CD4-positive, alpha-beta T cell treated with Interferon gamma for 1 hour (primary cell): ENCODE data around the gene UXT.
"Not testable (repeated sequence)": the region's sequence is repeated elsewhere in the genome, so short reads cannot be mapped to it uniquely, and the experiment has no call there.

Experiments used
- DNase-seq: peaks from one replicate; pipeline ENCODE4 v3.0.0-alpha.2; 2020

The UXT gene, protein sequence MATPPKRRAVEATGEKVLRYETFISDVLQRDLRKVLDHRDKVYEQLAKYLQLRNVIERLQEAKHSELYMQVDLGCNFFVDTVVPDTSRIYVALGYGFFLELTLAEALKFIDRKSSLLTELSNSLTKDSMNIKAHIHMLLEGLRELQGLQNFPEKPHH

DNA sequence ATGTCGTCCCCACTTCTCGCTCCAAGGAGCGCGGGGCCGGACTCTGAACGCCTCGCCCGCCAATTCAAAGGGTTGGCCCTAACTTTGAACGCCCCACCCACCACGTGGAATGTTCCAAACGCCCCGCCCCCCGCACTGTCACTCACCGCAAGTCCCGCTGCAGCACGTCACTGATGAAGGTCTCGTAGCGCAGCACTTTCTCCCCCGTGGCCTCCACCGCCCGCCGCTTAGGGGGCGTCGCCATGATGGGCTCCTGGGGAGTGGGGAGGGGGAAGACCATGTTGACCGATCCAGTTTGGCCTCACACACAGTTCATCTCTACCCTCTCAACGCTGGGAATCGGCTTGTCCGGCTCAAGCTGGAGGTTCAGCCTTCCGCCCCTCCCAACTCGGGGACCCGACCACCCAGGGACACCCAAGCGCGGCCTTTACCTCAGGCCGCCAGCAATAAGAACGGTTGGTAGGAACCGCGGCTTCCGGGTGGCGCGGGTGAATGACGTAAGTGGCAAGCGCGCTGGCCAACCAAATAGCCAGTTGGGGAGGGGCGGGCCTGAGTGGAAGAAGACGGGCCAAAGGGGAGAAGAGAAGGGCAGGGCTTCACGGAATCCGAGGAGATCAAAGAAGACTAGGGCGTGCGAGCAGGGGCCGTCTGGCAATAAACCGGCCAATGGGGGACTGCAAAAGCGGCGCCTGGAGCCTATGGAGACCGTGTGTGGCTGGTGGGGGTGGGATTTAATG, at the start of gene UXT:
TSS of gene UXT (minus strand) at position 497 of the 737 bp plus-strand sequence. CDS start at position 244, 253 bp downstream.
- DNase-seq, result peak; percentile 95

DNA sequence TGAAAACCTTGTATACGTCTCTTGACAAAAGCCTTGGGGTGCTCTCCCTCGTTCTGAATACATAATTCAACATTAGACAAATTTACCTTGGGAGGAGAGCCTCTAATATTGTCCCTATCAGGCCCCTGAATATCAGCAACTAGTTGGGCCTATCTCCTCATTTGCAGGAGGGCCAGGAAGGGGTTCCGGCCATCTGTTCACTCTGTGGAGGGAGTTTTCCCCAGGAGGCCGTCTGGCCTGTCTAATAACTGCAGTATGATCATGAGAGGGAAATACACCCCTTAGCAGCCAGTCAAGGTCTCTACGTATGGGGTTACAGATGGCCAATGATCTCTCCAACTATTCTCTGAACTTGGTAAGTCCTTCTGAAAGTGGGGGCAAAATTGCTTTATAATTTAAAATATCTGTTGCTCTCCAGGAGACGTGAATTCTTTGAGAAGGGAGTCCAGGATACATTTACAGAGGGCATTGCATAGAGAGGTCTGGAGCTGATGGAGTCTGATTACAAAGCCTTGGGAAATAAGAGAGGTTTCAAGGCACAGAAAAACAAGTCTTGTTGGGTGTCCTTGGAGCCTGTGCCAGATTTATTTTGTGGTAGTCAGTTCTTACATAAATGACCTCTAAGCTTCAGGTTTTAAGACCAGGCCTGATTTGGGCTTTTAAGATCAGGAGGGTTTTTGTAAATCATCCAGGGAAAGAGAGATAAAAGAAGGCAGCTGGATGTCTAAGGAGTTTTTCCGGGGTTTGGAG, 48.2 kb upstream of the UXT start:
- no peak for DNase-seq

DNA sequence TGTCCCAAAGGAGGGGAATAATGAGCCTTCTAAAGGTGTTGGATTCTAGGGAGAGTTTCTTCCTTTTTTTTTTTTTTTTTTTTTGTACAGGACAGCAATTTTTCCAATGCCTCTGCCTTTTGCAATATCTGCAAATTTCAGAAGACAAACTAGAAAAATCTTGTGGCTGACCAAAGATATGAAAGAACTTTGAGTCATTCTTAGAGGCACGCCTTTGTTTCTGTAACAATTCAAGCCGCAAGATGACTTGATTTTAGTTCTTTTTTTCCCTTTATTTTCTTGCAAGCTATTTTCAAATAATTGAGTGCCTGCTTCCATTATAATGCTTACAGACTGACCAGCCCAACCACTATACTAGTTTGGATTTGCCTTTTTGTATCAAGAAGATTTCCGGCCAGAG, 47.6 kb upstream of the UXT start:
- no peak for DNase-seq

DNA sequence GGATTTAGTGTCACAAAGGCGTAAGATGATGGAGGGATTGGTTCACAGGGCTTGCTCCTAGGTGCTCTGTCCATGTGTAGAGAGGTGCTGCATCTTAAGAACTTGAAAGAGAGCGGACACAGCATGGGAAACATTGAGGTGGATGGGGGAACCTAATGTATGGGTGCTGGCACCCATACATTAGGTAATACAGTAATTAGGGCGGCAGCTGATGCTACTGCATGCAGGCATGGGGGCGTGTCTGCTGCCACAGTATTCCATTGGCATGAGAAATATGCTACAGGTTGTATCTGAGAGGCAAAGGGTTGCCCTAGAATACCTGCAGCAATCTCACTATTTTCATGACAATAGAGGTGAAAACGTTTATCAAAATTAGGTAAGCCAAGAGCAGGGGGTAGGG, 45.8 kb upstream of the UXT start:
- no peak for DNase-seq

DNA sequence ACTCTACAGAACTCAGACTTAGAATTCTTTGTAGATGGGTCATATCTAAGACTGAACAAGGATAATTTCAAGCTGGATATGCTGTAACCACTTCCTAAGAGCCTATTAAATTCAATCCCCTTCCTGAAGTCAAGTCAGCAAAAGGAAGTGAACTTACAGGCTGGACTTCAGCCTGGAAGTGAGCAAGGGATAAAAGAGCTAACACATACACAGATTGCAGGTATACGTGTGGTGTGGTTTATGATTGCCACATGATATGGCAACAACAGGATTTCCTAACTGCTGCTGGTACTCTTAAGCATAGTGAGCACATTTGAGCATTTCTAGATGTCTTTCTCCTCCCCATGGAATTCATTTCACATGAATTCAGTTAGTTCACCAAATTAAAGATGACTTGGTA, 38.2 kb upstream of the UXT start:
- DNase-seq, result no peak

DNA sequence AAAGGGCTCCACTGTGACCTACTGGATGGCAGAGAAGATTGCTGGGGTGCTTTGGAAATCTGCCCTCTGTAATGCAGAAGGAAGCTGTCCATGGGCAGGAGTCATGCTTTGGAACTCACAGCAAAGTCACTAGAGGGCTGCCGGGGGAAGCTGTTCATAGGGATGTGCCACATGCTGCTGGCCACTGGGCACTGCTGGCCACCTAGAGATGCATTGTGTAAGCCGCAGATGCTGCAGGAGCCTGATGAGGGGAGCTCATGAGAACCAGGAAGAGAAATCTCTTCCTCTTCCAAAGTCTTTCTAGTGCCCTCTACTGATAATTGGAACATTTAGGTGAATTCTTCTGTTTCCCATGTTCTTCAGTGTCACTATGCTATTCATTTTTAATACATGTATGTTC, 31.2 kb upstream of the UXT start:
- no peak for DNase-seq

DNA sequence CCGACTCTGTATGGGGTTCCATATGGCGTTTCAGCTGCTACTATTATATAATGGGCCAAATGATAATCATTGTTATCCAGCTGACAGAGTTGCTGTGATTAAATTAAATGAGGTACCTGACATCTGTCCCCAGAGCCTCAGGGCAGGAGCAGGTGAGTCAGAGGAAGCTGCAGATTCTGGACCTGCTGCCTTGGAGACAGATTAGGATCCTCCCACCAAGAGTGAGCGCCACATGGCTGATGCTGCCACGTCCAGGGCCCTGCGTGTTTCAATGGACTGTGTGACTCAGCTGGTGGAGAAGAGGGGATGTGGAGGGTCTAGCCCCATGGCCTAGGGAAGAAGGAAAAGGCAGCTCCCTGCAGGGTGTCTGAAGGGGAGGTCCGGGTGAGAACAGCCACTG, 28.3 kb upstream of the UXT start:
- DNase-seq, result no peak

DNA sequence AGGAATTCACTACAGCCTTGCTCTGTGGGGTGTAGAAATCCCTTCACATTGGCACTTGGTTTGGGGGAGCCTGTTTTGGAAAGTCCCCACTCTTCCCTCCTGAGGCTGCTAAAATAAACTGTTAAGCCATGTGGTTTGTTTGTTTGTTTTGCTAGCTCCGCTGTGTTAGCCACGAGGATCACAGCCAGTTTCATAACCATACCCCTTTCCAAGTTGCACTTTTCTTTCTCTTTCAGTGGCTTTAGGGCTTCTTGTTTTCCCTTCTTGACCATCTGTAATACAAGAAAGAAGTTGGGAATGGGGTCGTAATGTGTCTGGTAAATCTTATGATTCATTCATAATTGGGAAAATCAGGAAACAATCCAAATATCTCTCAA, 24.8 kb upstream of the UXT start:
- no peak for DNase-seq

DNA sequence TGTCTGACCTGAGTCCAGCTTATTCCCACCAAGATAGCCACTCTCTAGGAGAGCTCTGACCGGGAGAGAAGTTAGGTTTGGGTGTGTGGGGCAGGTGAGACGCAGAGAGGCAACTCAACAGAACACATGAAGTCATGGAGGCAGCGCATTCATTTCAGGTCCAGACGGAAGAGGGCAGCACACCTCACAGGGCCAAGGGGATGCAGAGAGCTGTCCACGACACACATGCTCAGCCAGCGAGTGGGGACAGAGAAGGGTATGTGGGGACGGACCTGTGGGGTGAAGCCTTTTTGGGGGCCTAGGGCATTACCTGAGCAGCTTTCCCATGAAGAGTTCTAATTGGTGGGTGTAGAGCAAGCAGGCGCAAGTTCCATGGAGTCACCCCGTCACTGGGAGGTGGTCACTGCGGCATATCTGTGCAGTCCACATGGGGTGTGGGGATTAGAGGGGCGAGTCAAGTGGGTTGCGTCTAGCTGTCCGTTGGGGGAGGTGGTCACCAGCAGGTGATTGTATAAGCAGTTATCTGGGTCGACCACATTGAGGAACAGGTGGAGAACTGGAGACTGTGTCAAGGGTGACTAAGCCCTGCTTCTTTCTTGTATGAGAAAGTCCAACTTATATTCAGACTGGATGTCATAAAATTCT, 24.3 kb upstream of the UXT start:
- no peak for DNase-seq

DNA sequence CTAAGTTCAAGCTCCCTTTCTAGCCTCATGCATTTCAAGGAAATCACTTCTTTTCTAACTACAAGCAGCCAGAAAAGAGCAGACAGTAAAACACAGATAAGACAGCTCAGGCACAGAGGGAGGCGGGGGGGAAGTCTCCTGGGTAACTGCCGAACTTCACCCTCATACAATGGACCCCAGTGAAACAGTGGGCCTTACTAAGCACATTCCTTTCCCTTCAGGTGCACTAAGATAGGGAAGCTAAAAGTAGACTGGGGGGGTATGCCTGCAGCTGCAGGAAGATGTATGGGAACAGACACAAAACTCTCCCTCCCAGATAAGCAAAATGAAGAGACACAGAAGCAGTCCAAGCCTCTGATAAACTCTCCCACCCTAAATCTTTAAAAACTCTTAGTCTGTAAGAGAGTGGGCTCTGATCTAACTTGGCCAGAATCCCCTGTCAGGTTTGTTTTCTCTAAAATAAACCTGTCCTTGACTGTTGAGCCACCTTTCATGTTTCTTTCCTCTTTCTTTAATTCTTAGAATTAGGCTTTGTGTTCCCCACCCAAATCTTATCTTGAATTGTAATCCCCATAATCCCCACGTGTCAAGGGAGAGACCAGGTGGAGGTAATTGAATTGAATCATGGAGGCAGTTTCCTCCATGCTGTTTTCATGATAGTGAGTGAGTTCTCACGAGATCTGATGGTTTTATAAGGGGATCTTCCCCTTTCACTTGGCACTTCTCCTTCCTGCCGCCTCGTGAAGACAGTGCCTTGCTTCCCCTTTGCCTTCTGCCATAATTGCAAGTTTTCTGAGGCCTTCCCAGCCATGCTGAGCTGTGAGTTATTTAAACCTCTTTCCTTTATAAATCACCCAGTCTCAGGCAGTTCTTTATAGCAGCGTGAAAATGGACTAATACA, 17.2 kb upstream of the UXT start:
- DNase-seq, result not testable (repeated sequence)

DNA sequence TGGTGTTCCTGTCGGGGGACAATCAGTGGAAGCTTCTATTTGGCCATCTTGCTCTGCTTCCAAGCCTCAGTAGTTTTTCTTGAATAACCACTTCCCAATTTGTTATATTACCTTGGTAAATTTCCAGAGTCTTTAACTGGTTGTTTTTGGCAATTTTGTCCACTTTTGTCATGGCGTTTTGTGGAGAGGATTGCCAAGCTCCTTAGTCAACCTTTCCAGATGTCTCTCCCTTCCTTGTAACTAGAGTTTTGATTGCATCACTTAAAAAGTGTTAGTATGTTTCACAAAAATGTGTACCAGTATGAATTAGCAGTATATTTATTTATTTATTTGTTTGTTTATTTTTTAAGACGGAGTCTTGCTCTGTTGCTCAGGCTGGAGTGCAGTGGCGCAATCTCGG, 15.8 kb upstream of the UXT start:
- no peak for DNase-seq

DNA sequence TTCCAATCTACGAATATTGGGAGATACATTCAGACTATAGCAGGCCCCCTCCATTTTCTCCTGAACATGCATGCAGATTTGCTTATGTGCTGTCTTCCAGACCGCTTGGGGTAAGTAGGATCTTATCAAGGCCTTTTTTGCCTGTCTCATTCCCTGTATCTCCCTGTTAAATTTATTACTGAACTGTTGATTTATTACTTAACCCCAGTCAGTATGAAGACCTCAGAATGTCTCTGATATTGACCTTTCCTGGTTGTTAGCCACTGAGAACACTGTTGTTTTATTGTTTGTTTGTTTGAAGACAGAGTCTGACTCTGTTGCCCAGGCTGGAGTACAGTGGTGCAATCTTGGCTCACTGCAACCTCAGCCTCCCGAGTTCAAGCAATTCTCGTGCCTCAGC, 6.8 kb upstream of the UXT start:
- DNase-seq, result not testable (repeated sequence)

DNA sequence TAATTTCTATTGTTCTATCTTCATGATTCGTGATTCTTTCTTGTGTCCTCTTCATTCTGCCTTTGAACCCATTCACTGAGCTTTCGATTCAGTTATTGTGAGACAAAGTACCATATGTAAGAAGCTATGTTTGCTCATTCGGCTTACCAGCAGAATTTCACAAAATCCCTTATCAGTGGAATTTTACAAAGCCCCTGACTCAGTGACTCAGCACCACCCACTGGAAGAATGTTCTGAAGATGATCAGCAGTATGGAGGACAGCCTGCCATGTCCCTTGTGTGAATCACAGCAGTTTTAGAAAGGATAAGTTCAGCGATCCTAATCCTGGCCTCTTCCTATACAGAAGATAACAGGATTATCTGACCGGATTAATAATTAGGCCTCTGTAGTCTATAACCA, 5.8 kb upstream of the UXT start:
- DNase-seq, result no peak

DNA sequence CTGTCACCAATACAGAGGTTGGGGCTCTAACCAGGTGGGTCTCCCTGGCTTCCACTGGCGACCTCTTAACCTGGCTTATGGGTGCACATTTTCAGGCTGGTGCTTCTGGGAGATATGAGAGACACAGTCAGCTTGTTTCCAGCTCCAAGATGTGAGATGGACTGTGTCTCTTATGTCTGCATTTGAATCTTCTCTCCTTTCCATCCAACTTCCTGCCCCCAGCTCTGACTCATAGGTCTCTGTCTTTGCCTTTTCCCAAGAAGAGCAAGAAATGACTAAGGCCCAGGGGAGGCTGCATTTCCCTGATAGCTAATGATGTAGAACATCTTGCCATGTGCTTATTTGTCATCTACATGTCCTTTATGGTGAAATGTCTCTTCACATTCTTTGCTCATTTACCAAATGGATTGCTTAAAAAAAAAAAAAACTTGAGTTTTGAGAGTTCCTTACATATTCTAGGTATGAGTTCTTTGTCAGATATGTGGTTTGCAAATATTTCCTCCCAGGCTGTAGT, 3.2 kb upstream of the UXT start:
- no peak for DNase-seq

DNA sequence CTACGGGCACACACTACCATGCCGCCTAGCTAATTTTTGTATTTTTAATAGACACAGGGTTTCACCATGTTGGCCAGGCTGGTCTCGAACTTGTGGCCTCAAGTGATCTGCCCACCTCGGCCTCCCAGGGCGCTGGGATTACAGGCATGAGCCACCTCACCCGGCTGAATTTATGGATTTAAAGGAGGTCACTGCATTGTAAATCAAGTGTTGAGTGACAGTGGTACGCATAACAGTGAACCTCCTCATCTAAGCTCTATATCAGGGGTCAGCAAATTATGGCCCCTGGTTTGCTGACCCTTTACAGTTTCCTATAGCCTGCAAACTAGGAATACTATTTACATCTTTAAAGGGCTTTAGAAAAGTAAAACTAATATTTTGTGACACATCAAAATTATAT, 2.6 kb upstream of the UXT start:
- DNase-seq, result no peak

DNA sequence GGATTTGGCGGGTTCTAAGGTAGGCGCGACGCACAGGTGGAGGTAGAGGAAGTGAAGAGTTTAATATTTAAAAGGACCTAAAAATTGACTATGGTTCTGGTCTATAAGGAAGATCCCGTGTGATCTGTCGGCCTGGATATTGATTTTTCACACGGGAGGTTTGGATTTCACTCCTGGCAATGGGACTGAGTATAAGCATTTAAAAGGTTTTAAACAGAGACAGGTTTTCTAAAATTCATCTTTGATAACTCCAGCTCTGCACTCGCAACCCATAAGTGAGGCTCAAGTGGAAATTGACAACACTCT, 394 bp upstream of the UXT start:
- no peak for DNase-seq

DNA sequence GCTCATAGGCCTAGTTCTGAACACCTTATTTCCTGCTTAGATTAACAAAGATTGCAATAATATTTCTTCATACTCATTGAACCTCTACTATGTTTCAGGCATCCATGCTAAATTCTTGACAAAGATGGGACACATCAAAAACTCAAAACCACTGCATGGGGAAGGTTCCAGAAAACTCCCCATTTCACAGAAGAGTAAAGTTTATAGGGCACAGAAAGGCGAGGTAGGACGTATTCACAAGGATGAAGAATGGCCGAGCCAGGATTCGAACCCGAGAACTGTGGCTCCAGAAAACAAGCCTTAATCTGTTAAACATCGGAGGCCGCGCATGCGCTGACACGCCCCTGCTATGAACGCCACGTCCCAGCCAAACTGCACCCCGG, 688 bp downstream of the UXT start:
- no peak for DNase-seq

DNA sequence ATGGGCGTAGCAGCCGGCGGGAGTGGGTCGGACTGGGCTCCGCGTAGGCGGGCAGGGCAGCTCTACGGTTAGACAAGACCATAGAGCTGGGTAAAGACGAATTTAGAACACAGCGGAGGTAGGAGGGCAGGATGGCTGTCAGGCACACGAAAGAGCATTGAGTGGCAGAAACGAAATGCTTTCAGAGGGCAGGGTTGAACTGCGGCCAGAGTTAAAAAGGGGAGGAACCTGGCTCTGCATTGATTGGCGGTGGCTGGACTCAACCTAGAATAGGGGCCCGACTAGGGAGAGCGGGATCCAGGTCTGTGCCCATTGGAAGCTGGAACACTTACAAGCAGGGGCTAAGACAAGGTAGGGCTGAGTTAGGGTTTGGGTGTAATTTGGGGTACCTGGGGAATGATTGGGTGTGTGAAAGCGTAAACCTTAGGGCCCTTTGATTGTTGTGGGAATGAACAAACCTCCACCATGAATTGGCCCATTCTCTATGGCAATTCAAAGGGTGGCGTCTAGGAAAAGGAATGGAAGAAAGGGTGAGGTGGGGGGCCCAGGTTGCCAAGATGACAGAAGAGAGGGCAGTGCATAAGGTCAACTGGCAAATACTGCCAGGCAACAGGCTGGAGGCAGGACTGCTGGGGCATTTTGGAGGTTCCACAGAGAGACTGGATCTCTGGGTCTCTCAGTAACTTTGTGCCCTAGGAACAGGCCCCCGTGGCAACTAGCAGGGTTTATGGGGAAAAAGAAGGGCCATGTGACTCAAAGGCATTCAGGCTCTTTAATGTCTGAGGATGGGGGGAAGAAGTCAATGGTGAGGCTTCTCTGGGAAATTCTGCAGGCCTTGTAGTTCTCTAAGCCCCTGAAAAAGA, 7.7 kb downstream of the UXT start:
- DNase-seq, result no peak

DNA sequence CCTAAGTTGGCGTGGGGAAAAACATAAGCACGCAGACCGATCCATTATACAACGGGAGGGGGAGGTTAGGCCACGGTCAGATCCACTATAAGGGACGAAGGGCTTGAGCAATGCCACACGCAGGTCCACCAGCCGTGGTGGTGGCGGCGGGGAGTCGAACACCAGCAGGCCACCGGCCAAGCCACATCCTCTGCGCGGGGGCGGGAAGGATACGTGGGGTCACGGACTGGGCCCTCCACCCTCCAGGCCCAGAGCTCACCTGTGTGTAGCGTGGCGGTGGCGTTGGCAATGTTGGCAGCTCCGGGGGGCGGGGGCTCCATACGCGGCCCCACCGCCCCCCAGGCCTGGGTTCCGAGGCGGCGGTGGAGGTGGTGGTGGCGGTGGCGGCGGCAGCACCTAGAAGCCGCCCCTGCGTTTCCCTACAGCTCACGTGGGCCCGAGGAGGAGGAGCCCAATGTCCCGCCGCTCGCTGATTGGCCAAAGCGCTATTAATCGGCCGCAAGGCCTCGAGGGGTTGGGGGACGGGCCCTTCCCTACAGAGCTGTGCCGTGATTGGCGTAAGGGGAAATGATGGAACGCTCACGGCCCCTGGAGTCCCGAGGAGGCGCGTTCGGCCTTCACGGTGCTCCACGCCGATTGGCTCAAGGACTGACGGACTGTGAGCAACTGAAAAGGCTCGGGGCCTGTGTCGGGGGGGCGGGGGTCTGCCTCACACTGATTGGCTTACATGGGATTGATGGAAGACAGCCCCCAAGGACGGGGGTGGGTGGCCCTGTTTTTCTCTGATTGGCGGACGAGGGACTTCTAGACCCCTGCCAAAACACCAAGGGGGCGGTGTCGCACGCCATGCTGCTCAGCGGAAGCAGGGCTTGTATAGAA, 8.6 kb downstream of the UXT start, which contains the start of gene ELK1:
TSS of gene ELK1 (minus strand) at position 400 of the 879 bp plus-strand sequence. CDS start 9,122 bp downstream, outside the sequence.
- peak; percentile 95 for DNase-seq

DNA sequence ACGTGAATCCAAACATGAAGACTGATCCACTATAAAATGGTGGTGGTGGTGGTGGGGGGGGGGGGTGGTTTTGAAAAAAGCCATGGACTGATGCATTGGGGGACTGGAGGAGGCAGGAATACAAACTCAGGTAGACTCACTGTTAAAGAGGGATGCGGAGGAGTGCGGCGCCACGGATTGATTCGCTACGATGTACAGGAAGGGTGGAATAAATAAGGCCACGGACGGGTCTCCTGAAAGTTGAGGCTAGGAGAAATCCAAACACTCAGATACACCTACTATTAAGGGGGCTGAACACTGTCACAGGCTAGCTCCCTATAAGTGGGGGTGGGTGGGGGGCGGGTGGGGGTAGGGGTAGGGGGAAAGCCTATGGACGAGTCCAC, 9.2 kb downstream of the UXT start:
- no peak for DNase-seq

DNA sequence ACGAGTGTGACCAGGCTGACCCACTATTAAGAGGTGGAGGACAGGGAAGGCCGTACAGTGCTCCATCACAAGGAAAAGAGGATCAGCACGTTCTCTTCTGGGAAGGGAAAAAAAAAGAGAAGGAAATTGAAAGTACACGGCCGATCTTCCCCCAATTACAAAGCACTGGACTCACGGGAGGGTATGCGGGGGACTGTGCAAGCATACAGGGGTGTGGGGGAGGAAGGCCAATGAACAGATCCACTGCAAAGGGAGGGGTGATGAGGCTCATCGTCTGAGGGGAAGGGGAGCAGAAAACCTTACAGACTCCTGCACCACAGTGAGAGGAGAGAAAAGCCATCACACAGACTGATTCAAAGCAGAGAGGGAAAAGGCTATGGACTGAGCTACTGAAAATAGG, 9.7 kb downstream of the UXT start:
- no peak for DNase-seq
